SK-N-SH treated with all-trans-retinoic acid at 6 μM for 48 hours (cell line): ENCODE results near the gene RAB33B.

Experiments
- ZC3H10 ChIP-seq: fragments of 250-450 bp; sonication (Bioruptor Pico); IDR thresholded peaks from 2 replicates; pipeline ENCODE4 v1.5.1; 2021; ENCODE audit warnings: mild to moderate bottlenecking, moderate library complexity
- TF ChIP-seq, protein P1 (sequence below): fragments of 250-450 bp; sonication (Bioruptor Pico); IDR thresholded peaks from 2 replicates; pipeline ENCODE4 v1.8.0; 2020; ENCODE audit warnings: mild to moderate bottlenecking, moderate library complexity, borderline replicate concordance

GRCh38 chr4:139499186-139499585 is 45.3 kb downstream of the RAB33B start:
- no peak for TF ChIP-seq ZC3H10 (CRISPR knock-in tag)
- TF ChIP-seq, protein P1, sequence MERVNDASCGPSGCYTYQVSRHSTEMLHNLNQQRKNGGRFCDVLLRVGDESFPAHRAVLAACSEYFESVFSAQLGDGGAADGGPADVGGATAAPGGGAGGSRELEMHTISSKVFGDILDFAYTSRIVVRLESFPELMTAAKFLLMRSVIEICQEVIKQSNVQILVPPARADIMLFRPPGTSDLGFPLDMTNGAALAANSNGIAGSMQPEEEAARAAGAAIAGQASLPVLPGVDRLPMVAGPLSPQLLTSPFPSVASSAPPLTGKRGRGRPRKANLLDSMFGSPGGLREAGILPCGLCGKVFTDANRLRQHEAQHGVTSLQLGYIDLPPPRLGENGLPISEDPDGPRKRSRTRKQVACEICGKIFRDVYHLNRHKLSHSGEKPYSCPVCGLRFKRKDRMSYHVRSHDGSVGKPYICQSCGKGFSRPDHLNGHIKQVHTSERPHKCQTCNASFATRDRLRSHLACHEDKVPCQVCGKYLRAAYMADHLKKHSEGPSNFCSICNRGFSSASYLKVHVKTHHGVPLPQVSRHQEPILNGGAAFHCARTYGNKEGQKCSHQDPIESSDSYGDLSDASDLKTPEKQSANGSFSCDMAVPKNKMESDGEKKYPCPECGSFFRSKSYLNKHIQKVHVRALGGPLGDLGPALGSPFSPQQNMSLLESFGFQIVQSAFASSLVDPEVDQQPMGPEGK (CRISPR knock-in tag), result no peak
